ENCODE measurements around the gene ADH7. TPM values are rescaled to one million over a fixed set of nuclear protein-coding genes. Genes with fewer than 3 reads are reported as not detected.

ADH7 gene
- polyA plus RNA-seq, 3 donors: not detected

- H3K27ac Mint-ChIP-seq: no peak overlapping the region
- Histone ChIP-seq H3K4me2 (replicated peaks; ENCODE audit: extremely low read depth, low read length, poor library complexity, severe bottlenecking) (no peak overlapping the region), H4K20me1 (ENCODE audit: insufficient read depth, low read length) (no peaks in the 10 kb centered on the region), H3K4me3 (replicated peaks in 1 of 3; ENCODE audit: low read depth in 2 of 3, low read length in 3 of 3) (no peak overlapping the region), H3K79me2 (ENCODE audit: insufficient read depth, low read length) (no peaks in the 10 kb centered on the region), H3K27me3 (ENCODE audit: control insufficient read depth in 2 of 2, insufficient read depth in 2 of 2, low read length in 2 of 2) (no peaks in the 10 kb centered on the region), H3K27ac (ENCODE audit: low read depth in 1 of 2, low read length in 2 of 2) (no peak overlapping the region), H3K9ac (ENCODE audit: insufficient read depth, low read length, poor library complexity, severe bottlenecking) (no peak overlapping the region), H3K4me1 (ENCODE audit: control insufficient read depth in 1 of 2, insufficient read depth in 2 of 2, low read length in 2 of 2) (no peaks in the 10 kb centered on the region), H2AFZ (ENCODE audit: insufficient read depth, low read depth, low read length, poor library complexity, severe bottlenecking) (no peak overlapping the region), H3K9me3 (replicated peaks in 1 of 2; ENCODE audit: control insufficient read depth in 1 of 2, insufficient read depth in 1 of 2, low read length in 2 of 2) (no peaks in the 10 kb centered on the region), H3K36me3 (replicated peaks in 1 of 2; ENCODE audit: control insufficient read depth in 1 of 2, insufficient read depth in 2 of 2, low read length in 2 of 2) (no peaks in the 10 kb centered on the region)
- H3K4me3 Mint-ChIP-seq: no peak overlapping the region
- no peaks in the 10 kb centered on the region for H3K36me3 Mint-ChIP-seq
- intact Hi-C loops (cut with micrococcal nuclease): no loop called here
- TF ChIP-seq CTCF (IDR thresholded peaks at IDR 0.05): no peak
- no peak for DNase-seq
- peaks cover 0 to 7% (median 2%) of the 10 kb centered on the region in 3 donors for H3K27me3 Mint-ChIP-seq (ENCODE audit: low read depth in 3 of 3)
- H3K4me1 Mint-ChIP-seq: no peaks in the 10 kb centered on the region
- peaks cover 0 to 3% (median 0%) of the 10 kb centered on the region in 7 donors for H3K9me3 Mint-ChIP-seq
Observed at GRCh38 chr4:99471349-99471748, 36.2 kb upstream of the ADH7 start.

GRCh38 chr4:99468889-99469288 is 33.7 kb upstream of the ADH7 start:
- Histone ChIP-seq H3K4me3 (replicated peaks in 1 of 3; ENCODE audit: low read depth in 2 of 3, low read length in 3 of 3) (no peak overlapping the region), H3K36me3 (replicated peaks in 1 of 2; ENCODE audit: control insufficient read depth in 1 of 2, insufficient read depth in 2 of 2, low read length in 2 of 2) (no peaks in the 10 kb centered on the region), H4K20me1 (ENCODE audit: insufficient read depth, low read length) (no peaks in the 10 kb centered on the region), H3K4me2 (replicated peaks; ENCODE audit: extremely low read depth, low read length, poor library complexity, severe bottlenecking) (no peak overlapping the region), H3K9me3 (replicated peaks in 1 of 2; ENCODE audit: control insufficient read depth in 1 of 2, insufficient read depth in 1 of 2, low read length in 2 of 2) (no peaks in the 10 kb centered on the region), H3K9ac (ENCODE audit: insufficient read depth, low read length, poor library complexity, severe bottlenecking) (no peak overlapping the region), H2AFZ (ENCODE audit: insufficient read depth, low read depth, low read length, poor library complexity, severe bottlenecking) (no peak overlapping the region), H3K79me2 (ENCODE audit: insufficient read depth, low read length) (no peaks in the 10 kb centered on the region), H3K4me1 (ENCODE audit: control insufficient read depth in 1 of 2, insufficient read depth in 2 of 2, low read length in 2 of 2) (no peaks in the 10 kb centered on the region), H3K27ac (ENCODE audit: low read depth in 1 of 2, low read length in 2 of 2) (no peak overlapping the region), H3K27me3 (ENCODE audit: control insufficient read depth in 2 of 2, insufficient read depth in 2 of 2, low read length in 2 of 2) (no peaks in the 10 kb centered on the region)
- Mint-ChIP-seq H3K36me3 (no peaks in the 10 kb centered on the region), H3K4me3 (no peak overlapping the region), H3K27me3 (ENCODE audit: low read depth in 3 of 3) (peaks cover 4 to 7% (median 4%) of the 10 kb centered on the region in 3 donors), H3K4me1 (no peaks in the 10 kb centered on the region), H3K9me3 (peaks cover 0 to 3% (median 0%) of the 10 kb centered on the region in 7 donors), H3K27ac (no peak overlapping the region)
- WGBS (ENCODE audit: insufficient coverage): no CpG with 5 or more reads among the region's 1 CpG
- no peak for TF ChIP-seq CTCF (IDR thresholded peaks at IDR 0.05)
- no peak for DNase-seq
- intact Hi-C loops (cut with micrococcal nuclease): no loop called here
